ENCODE results near the gene FIGNL1. TPM values are rescaled to one million over a fixed set of nuclear protein-coding genes. Genes with fewer than 3 reads are reported as not detected.

The FIGNL1 gene
- total and polyA plus RNA-seq, 2 experiments from 2014 or later = 3.3 to 7.9 TPM

- TF ChIP-seq CTCF (IDR thresholded peaks at IDR 0.05; ENCODE audit: low read depth, low read length) = no peak
- Histone ChIP-seq H3K27me3 (peaks cover under 1% of the 10 kb centered on the region), H3K4me1 (ENCODE audit: low read depth) (peaks cover under 1% of the 10 kb centered on the region), H3K4me3 (no peak overlapping the region), H3K27ac (no peak overlapping the region), H3K9me3 (ENCODE audit: low read depth) (no peaks in the 10 kb centered on the region), H3K36me3 (no peaks in the 10 kb centered on the region)
- DNase-seq (ENCODE audit: low read depth in 1 of 2, low spot score in 1 of 2) = no peak
Observed at GRCh38 chr7:50422858-50423257, 27.3 kb downstream of the FIGNL1 start.

GRCh38 chr7:50421043-50421442, 29.1 kb downstream of the FIGNL1 start:
- H3K27ac ChIP-seq = no peak overlapping the region
- H3K27me3 ChIP-seq = no peaks in the 10 kb centered on the region
- no peak for TF ChIP-seq CTCF (IDR thresholded peaks at IDR 0.05; ENCODE audit: low read depth, low read length)
- no peaks in the 10 kb centered on the region for H3K9me3 ChIP-seq (ENCODE audit: low read depth)
- no peak for DNase-seq (ENCODE audit: low read depth in 1 of 2, low spot score in 1 of 2)
- no peaks in the 10 kb centered on the region for H3K36me3 ChIP-seq
- H3K4me3 ChIP-seq = no peak overlapping the region
- H3K4me1 ChIP-seq (ENCODE audit: low read depth) = peaks cover 3% of the 10 kb centered on the region

- Histone ChIP-seq H3K4me3 (no peak overlapping the region), H3K9me3 (ENCODE audit: low read depth) (no peaks in the 10 kb centered on the region), H3K36me3 (no peaks in the 10 kb centered on the region), H3K4me1 (ENCODE audit: low read depth) (peaks cover 3% of the 10 kb centered on the region), H3K27me3 (no peaks in the 10 kb centered on the region), H3K27ac (no peak overlapping the region)
- peak in 1 of 2 donors; percentile 20 for DNase-seq (ENCODE audit: low read depth in 1 of 2, low spot score in 1 of 2)
- TF ChIP-seq CTCF (IDR thresholded peaks at IDR 0.05; ENCODE audit: low read depth, low read length) = no peak
Observed at GRCh38 chr7:50418526-50419290, 31.4 kb downstream of the FIGNL1 start.

GRCh38 chr7:50418086-50418515, 32.0 kb downstream of the FIGNL1 start:
- Histone ChIP-seq H3K9me3 (ENCODE audit: low read depth) (no peaks in the 10 kb centered on the region), H3K27me3 (no peaks in the 10 kb centered on the region), H3K36me3 (no peaks in the 10 kb centered on the region), H3K27ac (no peak overlapping the region), H3K4me1 (ENCODE audit: low read depth) (peaks cover 3% of the 10 kb centered on the region), H3K4me3 (no peak overlapping the region)
- DNase-seq (ENCODE audit: low read depth in 1 of 2, low spot score in 1 of 2) = peak; percentile 84 to 85
- TF ChIP-seq CTCF (IDR thresholded peaks at IDR 0.05; ENCODE audit: low read depth, low read length) = peak; percentile 97

- Histone ChIP-seq H3K4me1 (ENCODE audit: low read depth) (peaks cover 3% of the 10 kb centered on the region), H3K27ac (no peak overlapping the region), H3K36me3 (no peaks in the 10 kb centered on the region), H3K9me3 (ENCODE audit: low read depth) (no peaks in the 10 kb centered on the region), H3K4me3 (no peak overlapping the region), H3K27me3 (no peaks in the 10 kb centered on the region)
- no peak for TF ChIP-seq CTCF (IDR thresholded peaks at IDR 0.05; ENCODE audit: low read depth, low read length)
- peak in 1 of 2 donors; percentile 5 for DNase-seq (ENCODE audit: low read depth in 1 of 2, low spot score in 1 of 2)
Observed at GRCh38 chr7:50416527-50417182, 33.5 kb downstream of the FIGNL1 start.
